Activated CD4-positive, alpha-beta T cell treated with anti-CD3 and anti-CD28 coated beads, Interleukin-2, Interleukin-4, amounts not matched to agents 100 ng/mL and 50 ng/mL, durations not matched to agents 16 hours and 8 hours (primary cell): ENCODE data around the gene RASA4B.
A peak's percentile ranks its signal among the peaks of the same experiment; 100 is the strongest.
"Not testable (repeated sequence)": the region's sequence is repeated elsewhere in the genome, so short reads cannot be mapped to it uniquely, and the experiment has no call there.

Experiments used
- DNase-seq: peaks from one replicate; pipeline ENCODE4 v3.0.0-alpha.2; 2020; ENCODE audit warnings: low spot score

Gene RASA4B

DNA sequence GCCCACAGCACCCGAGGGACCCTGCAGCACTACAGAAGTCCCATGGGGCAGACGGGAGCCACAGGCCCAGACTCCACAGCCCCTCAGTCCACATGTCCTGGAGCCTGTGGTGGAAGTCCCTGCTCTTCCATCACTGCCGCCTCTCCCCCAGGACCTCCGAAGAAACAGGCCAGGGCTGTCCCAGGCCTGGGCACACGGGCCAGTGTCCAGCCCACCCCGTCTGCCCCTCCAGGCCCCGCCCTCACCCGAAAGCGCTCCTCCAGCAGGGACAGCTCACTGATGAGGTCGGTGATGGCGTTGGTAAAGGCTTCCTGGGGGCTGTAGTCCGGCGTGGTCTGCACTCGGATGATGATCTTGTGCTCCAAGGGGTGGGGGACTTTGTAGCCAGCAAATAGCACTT, 43.5 kb downstream of the RASA4B start:
- not testable (repeated sequence) for DNase-seq

DNA sequence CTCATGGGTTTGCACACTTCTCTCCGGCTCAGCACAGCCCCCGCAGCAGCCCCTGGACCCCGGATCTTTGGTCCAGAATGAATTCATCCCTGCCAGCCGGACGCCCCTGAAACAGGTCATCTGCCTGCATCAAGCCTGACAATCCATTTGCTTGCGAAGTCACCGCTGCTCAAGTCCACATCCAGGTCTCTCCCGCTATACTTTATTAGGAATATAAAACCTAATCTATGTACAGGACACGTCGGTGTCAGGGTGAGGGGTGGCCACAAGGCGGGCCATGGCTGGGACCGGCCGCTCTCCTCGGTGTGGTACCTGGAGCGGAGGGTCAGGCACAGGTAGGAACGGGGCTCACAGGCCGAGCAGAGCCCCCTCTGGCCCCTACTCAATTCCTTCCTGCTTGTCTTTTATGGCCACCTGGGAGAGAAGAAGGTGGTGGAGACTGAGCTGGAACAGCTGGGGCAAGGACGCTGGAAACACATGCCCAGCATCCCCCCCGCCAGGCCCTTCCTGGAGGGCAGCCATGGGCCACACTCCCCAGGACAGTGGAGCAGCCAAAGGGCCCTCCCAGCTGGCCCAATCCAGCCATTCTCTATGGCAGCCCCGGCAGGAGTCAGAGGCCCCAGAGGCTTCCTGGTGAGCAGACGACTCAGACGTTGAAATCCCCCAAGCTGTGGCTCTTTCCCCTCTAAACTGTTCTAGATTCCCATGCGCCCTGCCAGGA, 44.1 kb downstream of the RASA4B start:
- DNase-seq, result no peak

DNA sequence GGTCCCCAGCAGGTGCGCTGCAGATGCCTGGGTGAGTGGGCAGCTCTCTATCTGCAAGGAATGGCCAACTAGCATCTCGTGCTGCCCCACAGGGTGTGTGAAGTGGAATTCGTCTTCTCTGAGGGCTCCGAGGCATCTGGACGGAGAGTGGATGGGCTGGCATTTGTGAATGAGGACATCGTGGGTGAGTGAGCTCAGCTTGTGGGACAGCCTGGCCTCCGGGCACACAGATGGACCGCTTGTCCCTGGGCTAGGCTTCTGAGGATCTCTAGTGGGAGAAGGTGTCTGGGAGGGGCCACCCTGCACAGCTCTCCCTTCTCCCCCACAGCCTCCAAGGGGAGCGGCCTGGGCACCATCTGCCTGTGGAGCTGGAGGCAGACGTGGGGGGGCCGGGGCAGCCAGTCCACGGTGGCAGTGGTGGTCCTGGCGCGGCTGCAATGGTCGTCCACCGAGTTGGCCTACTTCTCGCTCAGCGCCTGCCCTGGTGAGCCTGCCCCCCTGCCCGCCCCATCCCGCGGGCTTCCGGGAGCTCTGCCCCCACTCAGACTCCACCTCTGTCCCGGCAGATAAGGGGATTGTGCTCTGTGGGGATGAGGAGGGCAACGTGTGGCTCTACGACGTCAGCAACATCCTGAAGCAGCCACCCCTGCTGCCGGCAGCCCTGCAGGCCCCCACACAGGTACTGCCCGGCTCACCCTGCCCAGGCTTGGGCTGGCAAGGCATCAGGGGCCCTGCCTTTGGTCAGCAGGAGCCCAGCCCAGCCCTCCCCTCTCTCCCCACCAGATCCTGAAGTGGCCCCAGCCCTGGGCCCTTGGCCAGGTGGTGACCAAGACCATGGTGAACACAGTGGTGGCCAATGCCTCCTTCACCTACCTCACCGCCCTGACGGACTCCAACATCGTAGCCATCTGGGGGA, 45.2 kb downstream of the RASA4B start:
- DNase-seq, result no peak

DNA sequence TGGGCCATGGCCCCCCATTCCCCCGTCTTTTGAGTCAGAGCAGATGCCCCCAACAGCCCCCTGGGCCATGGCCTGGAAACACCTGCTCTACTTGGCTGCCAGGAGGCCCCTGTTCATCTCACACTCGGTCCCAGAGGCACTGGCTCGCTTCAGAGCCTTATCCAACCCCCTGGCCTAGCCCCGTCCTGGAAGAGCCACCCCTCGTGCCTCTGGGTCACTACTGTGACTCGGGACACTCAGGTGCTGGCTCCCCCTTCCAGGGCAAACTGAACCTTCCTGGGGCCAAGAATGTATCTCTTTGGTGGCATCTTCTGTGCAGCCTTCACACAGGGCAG, 45.8 kb downstream of the RASA4B start:
- DNase-seq, result no peak

DNA sequence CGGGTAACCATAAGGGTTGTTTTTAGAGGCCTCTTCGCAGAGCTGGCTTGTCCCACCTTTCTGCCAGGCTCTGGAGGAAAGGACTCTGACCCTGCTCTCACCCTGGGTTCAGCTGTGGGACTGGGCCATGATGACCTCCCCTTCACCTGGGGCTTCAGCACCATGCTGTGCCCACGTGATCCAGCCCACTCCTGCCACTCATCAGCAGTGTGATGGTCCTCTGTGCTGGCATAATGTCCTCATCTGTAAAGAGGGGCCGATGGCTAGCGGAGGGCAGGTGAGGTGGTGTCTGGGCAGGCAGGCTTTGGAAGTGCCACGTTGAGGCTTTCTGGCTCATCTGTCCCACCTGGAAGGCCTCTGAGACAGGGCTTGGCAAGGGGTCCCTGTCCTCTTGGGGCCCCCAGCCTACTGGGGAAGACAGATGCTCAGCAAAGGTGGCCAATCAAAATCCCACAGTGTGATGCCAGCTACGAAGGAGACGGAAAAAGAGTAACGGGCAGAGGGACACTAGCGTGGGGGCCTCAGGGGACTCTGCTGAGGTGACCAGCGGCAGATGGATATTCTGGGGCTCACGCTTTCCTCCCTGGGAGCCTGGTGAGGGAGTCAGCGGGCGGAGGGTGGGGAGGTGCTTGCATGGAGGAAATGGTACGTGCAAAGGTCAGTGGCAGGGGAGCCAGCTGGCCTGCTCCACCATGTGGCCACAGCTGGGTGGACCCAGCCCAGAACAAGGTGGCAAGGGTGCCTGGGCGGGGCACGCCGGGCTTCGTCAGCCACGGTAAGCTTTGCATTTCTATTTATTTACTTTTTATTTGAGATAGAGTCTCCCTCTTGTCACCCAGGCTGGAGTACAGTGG, 47.4 kb downstream of the RASA4B start:
- DNase-seq, result no peak

DNA sequence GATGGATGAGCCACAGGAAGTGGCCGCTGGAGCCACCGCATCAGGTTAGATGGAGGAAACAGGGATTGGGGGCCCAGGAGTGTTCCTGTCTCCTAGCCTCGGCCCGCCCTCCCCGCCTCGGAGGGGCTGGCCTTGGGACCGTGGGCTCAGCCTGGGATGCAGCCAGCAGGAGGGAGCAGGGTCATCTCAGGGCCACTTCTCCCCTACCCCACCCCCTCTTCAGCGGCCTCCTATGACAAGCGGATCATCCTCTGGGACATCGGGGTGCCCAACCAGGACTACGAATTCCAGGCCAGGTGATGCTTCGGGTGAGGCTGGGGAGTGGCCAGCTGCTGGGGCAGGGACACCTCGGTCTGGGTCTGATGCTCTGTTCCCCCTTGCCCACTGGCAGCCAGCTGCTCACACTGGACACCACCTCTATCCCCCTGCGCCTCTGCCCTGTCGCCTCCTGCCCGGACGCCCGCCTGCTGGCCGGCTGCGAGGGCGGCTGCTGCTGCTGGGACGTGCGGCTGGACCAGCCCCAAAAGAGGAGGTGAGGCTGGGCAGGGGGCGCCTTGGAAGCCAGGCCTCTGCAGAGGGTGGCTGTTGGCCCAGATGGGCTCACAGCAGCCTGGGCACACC, 48.1 kb downstream of the RASA4B start:
- DNase-seq, result no peak

DNA sequence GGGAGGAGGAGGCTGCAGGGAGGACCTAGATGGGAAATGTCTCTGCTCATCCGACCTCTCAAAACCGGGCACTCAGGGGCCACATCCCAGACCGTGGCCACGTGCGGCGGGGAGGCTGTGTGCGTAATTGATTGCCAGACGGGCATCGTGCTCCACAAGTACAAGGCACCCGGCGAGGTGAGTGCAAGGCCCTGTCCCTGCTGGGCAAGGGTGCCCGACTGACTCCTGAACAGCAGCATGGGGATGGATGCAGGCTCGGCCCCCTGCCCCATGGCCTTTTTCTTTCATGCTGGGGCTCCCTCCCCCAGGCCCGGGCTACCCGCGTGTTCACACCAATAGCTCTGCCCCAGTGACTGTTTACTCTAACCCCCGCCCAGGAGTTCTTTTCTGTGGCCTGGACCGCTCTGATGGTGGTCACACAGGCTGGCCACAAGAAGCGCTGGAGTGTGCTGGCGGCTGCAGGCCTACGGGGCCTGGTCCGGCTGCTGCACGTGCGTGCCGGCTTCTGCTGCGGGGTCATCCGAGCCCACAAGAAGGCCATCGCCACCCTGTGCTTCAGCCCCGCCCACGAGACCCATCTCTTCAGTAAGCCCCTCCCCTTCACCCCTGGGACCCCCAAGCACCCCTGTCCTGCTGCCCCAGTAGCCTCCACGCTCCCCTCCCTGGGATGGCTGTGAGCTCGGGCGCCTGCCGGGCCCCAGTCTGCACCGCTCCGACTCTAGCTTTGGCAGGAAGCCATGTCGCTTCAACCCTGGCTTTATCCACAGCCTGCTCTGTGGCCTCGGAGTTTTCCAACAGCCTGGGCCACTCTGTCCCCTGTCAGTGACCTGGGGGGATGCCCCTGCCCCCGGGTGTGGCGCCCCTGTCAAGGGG, 48.9 kb downstream of the RASA4B start:
- DNase-seq, result no peak

DNA sequence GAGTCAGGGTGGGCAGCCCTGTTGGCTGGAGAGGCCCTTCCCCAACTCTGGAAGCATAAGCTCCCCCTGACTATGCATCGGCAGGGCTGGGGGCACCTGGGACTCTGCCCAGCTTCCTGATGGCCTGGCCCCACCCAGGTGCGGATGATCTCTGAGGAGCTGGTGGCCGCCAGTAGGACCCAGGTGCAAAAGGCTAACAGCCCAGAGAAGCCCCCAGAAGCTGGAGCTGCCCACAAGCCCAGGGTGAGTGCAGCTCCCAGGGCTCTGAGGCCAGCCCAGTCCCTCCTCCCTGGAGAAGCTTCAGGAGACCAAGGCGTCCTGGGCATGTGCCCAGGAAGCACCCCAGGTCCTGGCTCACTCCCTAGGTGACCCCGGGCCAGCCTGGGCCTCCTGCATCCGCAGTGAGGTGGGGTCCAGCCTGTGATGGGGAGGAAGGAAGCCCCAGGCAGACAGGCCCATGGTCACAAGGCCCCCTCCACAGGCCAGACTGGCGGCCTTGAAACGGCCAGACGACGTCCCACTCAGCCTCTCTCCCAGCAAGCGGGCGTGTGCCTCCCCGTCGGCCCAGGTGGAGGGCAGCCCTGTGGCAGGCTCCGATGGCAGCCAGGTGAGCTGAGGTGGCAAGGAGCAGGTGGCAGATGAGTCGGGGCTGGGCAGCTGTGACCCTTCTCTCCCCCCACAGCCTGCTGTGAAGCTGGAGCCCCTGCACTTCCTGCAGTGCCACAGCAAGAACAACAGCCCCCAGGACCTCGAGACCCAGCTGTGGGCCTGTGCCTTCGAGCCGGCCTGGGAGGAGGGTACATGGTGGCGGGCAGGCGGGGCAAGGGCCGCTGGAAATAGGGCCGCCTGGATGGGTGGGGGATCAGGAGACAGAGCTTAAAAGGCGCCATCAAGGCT, 49.7 kb downstream of the RASA4B start:
- no peak for DNase-seq

DNA sequence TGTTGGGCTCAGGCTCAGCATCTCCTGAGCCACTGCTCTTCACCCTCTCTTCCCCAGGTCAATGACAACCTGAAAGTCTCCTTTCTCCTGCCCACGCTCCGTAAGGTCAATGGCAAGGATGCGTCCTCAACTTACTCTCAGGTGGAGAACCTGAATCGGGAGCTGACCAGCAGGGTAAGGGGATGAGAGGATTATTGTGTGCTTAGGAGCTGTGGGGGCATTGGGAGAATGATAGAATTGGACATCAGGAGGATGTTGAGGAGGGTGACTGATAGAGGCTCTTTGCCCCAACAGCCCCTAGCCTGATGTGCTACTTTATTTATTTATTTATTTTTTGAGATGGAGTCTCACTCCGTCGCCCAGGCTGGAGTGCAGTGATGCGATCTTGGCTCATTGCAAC, 51.5 kb downstream of the RASA4B start:
- no peak for DNase-seq

DNA sequence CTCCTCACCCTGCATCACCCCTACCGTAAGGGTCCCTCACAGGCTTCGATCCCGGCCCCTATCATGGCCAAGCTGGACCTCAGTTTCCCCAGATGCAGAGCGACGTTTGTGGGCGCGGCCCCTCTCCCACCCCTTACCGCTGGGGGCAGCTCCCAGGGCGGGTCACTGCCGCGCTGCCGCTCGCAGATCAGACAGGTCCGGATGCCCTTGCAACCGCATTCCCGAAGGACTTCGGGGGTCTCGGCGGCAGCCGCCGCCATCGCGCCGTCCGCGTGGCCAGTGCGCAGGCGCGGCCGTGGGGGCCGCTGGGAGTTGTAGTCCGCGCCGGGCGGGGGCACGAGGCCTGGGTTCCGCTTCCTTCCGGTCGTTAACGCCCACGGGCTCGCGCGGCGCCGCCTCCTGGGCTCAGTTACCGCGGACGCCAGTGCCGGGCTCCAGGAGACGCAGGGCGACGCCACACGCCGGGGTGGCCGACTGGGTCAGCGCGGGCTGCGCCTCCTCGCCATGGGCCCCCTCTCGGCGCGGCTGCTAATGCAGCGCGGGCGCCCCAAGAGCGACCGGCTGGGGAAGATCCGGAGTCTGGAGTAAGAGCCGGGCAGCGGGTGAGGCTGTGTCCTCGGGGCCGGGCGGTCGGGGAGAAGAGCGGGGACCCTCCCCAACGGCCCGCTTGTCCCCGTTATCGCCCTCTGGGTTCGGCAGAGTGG, 52.8 kb downstream of the RASA4B start, which contains the start of the genes ALKBH4 and LRWD1:
TSS of gene ALKBH4 (minus strand) at position 287 of the 704 bp plus-strand sequence. CDS start at position 260, 27 bp downstream.
TSS of gene LRWD1 (plus strand) at position 408 of the 704 bp plus-strand sequence. CDS start at position 505, 97 bp downstream.
- DNase-seq, result peak; percentile 95

DNA sequence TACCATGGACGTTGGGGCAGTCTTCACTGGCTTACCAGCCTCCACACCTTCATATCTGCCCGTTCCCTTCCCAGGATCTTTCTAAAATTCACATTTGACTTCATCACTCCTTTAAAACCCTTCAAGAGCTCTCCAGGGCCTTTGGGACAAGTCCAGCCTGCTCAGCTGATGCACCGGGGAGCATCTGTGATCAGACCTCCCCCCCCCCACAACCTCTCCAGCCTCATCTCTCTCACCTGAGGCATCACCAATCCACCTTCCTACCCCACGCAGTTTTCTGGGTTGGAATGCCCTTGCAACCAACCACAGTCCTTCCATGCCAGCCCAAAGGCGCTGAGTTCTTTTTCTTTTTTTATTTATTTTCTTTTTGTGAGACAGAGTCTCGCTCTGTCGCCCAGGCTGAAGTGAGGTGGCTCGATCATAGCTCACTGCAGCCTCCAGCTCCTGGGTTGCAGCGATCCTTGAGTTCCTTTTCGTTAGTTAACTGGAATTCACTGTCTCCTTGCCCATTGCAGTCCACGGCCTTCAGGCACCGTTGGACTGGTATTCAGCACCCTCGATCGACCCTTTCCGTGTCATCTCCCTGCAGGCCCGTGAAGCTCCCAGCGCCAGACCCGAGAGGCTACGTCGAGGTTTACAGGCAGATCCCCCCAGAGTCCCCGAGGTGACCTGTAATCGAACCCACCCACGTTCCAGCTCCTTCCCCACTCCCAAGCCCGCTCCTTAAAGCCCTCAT, 53.6 kb downstream of the RASA4B start:
- DNase-seq, result no peak

DNA sequence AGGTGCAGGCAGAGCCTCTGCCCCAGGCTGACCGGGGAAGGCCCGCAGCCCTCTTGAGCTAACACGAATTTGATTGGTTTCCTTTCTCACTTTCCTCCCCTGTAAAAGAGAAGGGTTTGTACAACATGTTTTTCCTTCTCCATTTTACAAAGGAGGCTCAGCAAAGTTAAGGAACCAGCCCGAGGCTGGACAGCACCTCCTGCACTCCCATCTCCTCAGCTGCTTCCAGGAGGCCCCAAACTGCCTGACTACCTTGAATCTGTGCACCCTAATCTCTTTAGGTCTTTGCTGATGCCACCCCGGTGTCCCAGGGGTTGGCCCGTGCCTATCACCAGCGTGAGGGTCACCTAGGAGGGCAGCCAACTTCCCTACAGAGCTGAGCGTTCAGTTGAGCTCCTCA, 57.1 kb downstream of the RASA4B start:
- no peak for DNase-seq

DNA sequence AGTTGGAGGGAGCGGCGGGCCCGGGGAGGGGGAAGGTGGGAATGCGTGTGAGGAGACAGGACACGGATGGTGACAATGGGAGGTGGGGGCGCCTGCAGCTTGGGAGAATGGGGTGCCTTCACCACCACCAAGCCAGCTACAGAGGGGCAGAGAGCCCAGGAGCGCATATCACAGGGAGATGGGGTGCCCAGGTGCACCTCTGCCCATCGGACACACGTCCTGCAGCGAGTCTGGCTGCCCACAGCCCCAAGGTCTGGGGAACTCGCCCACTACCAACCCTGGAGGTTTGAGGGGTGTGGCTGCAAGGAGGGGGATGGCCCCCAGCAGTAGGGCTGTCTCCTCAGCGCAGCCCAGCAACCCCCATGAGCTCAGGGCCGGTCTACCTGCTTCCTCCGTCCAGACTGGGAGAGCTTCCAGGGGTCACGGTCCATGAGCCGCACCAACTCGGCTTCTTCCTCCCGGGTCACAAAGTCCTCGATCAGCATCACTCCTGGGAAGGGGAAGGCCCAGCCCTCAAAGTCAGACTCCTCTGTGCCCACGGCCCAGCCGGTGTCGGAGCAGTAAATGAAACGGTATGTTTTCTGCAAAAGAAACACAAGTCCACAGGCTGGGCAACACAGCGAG, 58.2 kb downstream of the RASA4B start:
- DNase-seq, result no peak

DNA sequence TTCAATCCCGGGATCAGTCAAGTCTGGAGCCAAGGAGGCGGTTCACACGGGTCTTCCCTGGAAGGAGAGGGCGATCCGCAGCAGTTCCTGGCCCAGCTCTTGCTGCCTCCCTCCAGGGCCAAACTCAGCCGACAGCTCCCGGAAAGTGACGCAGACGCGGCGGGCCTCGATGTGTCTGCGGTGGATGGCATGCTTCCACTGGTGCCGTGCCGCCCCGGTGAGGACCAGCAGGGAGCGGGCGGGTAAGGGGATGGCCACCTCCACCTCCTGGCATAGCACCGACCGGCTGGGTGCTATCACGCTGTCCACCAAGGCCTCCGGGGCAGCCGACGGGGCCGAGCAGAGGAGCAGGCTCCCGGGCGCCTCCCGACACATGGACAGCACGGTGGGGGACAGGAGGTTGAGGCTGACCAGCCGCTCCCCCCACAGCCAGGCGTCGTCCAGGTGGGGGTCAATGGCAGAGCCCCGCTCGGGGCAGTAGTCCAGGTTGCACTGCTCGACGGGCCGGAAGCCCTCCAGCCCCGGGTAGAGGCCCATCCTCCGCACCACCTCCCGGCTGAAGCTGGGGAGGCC, 60.1 kb downstream of the RASA4B start:
- no peak for DNase-seq

DNA sequence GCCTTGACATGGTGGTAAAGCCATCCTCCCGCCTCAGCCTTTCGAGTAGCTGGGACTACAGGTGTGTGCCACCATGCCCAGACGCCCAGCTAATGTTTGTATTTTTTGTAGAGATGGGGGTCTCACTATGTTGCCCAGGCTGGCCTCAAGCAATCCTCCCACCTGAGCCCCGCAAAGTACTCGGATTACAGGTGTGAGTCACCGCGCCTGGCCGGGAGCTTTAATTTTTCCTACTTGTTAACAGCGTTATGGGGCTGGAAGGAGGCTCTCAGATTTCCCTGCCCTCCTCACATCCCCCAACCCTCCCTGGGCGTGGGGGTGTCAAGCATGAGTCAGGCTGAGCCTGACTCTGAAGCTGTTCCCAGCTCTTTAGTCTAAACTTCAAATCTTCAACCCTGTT, 61.2 kb downstream of the RASA4B start:
- DNase-seq, result no peak

DNA sequence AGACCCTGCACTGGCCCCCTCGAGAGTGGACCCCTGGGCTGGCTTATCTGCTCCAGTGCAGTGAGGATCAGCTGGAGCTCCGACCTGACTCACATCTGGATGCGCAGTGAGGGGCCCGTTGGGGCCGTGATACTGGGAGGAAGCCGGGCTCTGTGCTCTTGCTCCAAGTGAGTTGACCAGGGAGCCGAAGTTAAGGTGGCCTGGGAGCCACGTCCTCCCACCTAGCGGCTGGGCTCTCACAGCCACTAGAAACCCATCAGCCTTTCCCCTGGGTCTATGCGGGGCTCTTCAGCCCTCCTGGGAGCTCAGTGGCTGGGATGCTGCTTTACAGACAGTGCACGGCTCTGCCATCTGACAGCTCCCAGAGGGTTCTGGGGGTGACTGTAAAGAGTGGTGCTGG, 62.0 kb downstream of the RASA4B start:
- no peak for DNase-seq

DNA sequence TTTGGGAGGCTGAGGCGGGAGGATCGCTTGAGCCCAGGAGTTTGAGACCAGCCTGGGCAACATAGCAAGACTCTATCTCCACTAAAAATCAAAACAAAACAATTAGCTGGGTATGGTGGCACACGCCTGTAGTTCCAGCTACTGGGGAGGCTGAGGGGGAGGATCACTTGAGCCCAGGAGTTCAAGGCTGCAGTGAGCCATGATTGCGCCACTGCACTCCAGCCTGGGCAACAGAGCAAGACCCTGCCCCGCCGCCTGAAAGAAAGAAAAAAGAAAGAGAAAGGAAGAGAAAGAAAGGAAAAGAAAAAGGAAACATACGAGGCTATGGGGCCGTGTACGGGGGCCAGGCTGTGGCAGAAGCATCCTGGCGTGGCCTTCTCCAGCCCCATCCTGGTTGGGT, 62.6 kb downstream of the RASA4B start:
- not testable (repeated sequence) for DNase-seq

DNA sequence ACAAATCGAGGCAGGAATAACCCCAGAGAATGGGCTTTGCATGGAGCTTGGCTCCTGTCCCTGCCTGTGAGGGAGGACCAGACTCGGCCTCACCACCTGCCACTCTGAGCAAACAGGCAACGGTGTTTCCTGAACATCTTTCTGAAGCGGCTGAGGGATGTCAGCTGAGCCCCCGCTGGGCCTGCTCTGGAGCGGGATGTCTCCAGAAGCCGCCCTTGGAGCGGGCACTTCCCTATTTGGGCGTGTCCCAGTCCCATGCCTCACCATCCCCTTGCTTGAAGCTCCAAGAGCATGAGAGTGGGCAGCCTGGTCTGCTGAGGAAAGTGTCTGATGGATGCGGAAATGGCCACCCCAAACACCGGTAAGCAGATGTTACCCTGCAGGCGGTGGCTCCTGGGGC, 63.1 kb downstream of the RASA4B start:
- DNase-seq, result no peak
